Prostate gland (tissue), 2 donors: ENCODE data around the gene ARHGEF28. TPM values are rescaled to one million over a fixed set of nuclear protein-coding genes. Genes with fewer than 3 reads are reported as not detected.

Experiments used
- DNase-seq: peaks from one replicate; pipeline ENCODE4 v3.0.0-alpha.2; 2019; ENCODE audit warnings: low spot score
- H3K27ac ChIP-seq, 2 donors: fragments of 200-600 bp; sonication (generic); 2 replicates each; pipeline ENCODE4 v1.5.1; 2017 to 2019
- H3K27me3 ChIP-seq: fragments of 200-600 bp; sonication (generic); replicated peaks from 2 replicates; pipeline ENCODE4 v1.5.1; 2019; ENCODE audit not compliant: insufficient read depth
- H3K36me3 ChIP-seq, 2 donors: fragments of 200-600 bp; sonication (generic); 1 replicate in 1 of 2; 2 replicates in 1 of 2; pipeline versions ENCODE4 v1.5.1 to v1.8.1; 2017 to 2019
- H3K4me1 ChIP-seq: fragments of 200-600 bp; sonication (generic); replicated peaks from 2 replicates; pipeline ENCODE4 v1.5.1; 2019
- H3K4me3 ChIP-seq, 2 donors: fragments of 200-600 bp; sonication (generic); 2 replicates each; pipeline ENCODE4 v1.5.1; 2017 to 2019
- H3K9me3 ChIP-seq: fragments of 200-600 bp; sonication (generic); 2 replicates; pipeline ENCODE4 v1.5.1; 2017
- CTCF ChIP-seq, 4 experiments: fragments of 200-600 bp in 2 of 4; fragments of 450-650 bp in 2 of 4; sonication (generic) in 2 of 4; IDR thresholded peaks; 1 replicate in 3 of 4; 2 replicates in 1 of 4; pipeline ENCODE4 v1.5.1; 2016 to 2019; ENCODE audit warnings: antibody characterized with exemption in 4 of 4, mild to moderate bottlenecking in 2 of 4, moderate library complexity in 2 of 4
- POLR2A ChIP-seq: fragments of 450-650 bp; IDR thresholded peaks from one replicate; pipeline ENCODE4 v1.6.1; 2016; ENCODE audit warnings: antibody characterized with exemption, mild to moderate bottlenecking
- POLR2AphosphoS5 ChIP-seq: sonication (generic); formaldehyde crosslinking; IDR thresholded peaks from one replicate; pipeline ENCODE4 v1.6.1; 2017; ENCODE audit warnings: antibody characterized with exemption
- WGBS: methylation state at CpG from one replicate; pipeline ENCODE4 v1.1.5; 2018; 5-methylcytosine and 5-hydroxymethylcytosine counted together
- intact Hi-C: fragments of 100-400 bp; cut with DNase I; formaldehyde crosslinking; loops from one replicate; pipeline ENCODE4 v1.14.2; 2022
- total RNA-seq, 2 donors: library from RNA; depleted of rRNA; stranded (reverse); fragments of >200 nt; gene quantifications; one replicate each; pipeline ENCODE4 v1.1.0, GENCODE V29; 2016

The ARHGEF28 gene
- total RNA-seq, 2 donors from 2014 or later, result 18.9 to 28.3 TPM

DNA sequence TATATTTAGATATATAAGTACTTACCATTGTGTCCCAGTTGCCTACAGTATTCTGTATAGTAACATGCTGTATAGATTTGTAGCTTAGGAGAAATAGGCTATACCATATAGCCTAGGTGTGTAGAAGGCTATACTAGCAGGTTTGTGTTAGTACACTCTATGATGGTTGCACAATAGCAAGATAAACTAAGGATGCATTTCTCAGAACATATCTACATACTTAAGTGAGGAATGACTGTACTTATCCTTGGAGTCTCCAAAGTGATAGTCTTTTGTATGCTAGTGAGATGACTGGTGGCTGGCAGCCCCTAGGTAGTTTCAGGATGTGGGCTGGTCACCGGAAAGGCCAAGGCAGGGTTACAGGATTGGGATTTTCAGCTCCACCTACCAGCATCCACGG, 208.7 kb downstream of the ARHGEF28 start:
- Histone ChIP-seq H3K36me3 (no peaks in the 10 kb centered on the region), H3K27ac (no peak overlapping the region), H3K4me1 (no peaks in the 10 kb centered on the region), H3K27me3 (no peaks in the 10 kb centered on the region), H3K4me3 (no peak overlapping the region), H3K9me3 (no peaks in the 10 kb centered on the region)
- no peak for TF ChIP-seq POLR2A
- TF ChIP-seq CTCF (IDR thresholded peaks at IDR 0.05), result no peak
- no peak for TF ChIP-seq POLR2AphosphoS5
- 91% methylated on average over 2 of the region's 2 CpGs for WGBS
- no peak for DNase-seq
- intact Hi-C loops, result no loop called here

GRCh38 chr5:73835726-73836125, 209.7 kb downstream of the ARHGEF28 start:
- no peaks in the 10 kb centered on the region for H3K27me3 ChIP-seq
- H3K4me3 ChIP-seq, result no peak overlapping the region
- no peaks in the 10 kb centered on the region for H3K9me3 ChIP-seq
- no peak for TF ChIP-seq POLR2A
- TF ChIP-seq CTCF (IDR thresholded peaks at IDR 0.05), result no peak
- TF ChIP-seq POLR2AphosphoS5, result no peak
- H3K27ac ChIP-seq, result no peak overlapping the region
- intact Hi-C loops, result no loop called here
- WGBS, result 94% methylated on average over 2 of the region's 2 CpGs
- no peaks in the 10 kb centered on the region for H3K36me3 ChIP-seq
- no peaks in the 10 kb centered on the region for H3K4me1 ChIP-seq
- no peak for DNase-seq

DNA sequence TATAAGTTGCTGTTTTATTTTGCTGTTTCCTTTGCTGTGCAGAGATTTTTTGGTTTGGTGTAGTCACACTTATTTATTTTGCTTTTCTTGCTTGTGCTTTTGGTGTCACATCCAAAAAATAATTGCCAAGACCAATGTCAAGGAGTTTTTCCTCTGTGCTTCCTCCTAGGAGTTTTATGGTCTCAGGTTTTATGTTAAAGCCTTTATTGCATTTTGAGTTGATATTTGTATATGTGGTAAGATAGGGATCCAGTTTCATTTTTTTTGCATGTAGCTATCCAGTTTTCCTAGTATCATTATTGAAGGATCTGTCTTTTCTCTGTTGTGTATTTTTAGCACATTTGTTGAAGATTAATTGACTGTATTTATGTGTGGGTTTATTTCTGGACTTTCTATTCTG, 210.6 kb downstream of the ARHGEF28 start:
- intact Hi-C loops, result no loop called here
- no peaks in the 10 kb centered on the region for H3K9me3 ChIP-seq
- no peaks in the 10 kb centered on the region for H3K4me1 ChIP-seq
- no peak overlapping the region for H3K4me3 ChIP-seq
- no peak for DNase-seq
- H3K36me3 ChIP-seq, result no peaks in the 10 kb centered on the region
- no peaks in the 10 kb centered on the region for H3K27me3 ChIP-seq
- no peak overlapping the region for H3K27ac ChIP-seq
- TF ChIP-seq CTCF (IDR thresholded peaks at IDR 0.05), result no peak
- no peak for TF ChIP-seq POLR2A
- no peak for TF ChIP-seq POLR2AphosphoS5

GRCh38 chr5:73838901-73839300, 212.9 kb downstream of the ARHGEF28 start:
- intact Hi-C loops, result no loop called here
- 38% methylated on average over 1 of the region's 1 CpG for WGBS

GRCh38 chr5:73841641-73842040, 215.6 kb downstream of the ARHGEF28 start:
- Histone ChIP-seq H3K4me3 (no peak overlapping the region), H3K4me1 (no peaks in the 10 kb centered on the region), H3K27ac (no peak overlapping the region), H3K9me3 (no peaks in the 10 kb centered on the region), H3K27me3 (no peaks in the 10 kb centered on the region), H3K36me3 (no peaks in the 10 kb centered on the region)
- intact Hi-C loops, result no loop called here
- no peak for DNase-seq
- no peak for TF ChIP-seq CTCF (IDR thresholded peaks at IDR 0.05)
- no peak for TF ChIP-seq POLR2A
- no peak for TF ChIP-seq POLR2AphosphoS5

More at GRCh38 chr5:73838901-73839300, 212.9 kb downstream of the ARHGEF28 start:
- DNase-seq, result no peak
- Histone ChIP-seq H3K9me3 (no peaks in the 10 kb centered on the region), H3K36me3 (no peaks in the 10 kb centered on the region), H3K27me3 (no peaks in the 10 kb centered on the region), H3K4me3 (no peak overlapping the region), H3K27ac (no peak overlapping the region), H3K4me1 (no peaks in the 10 kb centered on the region)
- TF ChIP-seq POLR2AphosphoS5 (no peak), CTCF (IDR thresholded peaks at IDR 0.05) (no peak), POLR2A (no peak)
